Measurements from ENCODE around the gene GRIA4.

DNA sequence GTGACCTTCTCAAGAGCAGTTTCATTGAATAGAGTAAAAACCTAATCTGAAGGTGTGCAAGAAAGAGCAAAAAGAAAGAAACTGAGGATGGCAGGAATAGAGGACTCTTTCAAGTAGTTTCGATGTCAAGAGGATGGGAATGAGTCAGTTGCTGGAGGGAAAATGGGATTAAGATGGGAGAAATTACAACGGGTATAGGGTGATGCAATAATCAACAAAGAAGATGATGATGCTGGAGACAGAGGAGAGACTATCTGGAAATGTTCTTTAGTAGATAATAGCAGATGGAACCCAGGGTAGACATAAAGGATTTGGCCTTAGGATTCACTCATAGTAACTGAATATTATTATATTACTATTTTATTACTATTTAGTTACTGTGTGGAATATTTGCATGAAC is 189.4 kb downstream of the GRIA4 start:
- TF ChIP-seq POLR2A (IDR thresholded peaks at IDR 0.05) (no peak), EP300 (IDR thresholded peaks at IDR 0.05) (no peak), POLR2AphosphoS5 (IDR thresholded peaks at IDR 0.05) (no peak)
- TF ChIP-seq, protein P1, sequence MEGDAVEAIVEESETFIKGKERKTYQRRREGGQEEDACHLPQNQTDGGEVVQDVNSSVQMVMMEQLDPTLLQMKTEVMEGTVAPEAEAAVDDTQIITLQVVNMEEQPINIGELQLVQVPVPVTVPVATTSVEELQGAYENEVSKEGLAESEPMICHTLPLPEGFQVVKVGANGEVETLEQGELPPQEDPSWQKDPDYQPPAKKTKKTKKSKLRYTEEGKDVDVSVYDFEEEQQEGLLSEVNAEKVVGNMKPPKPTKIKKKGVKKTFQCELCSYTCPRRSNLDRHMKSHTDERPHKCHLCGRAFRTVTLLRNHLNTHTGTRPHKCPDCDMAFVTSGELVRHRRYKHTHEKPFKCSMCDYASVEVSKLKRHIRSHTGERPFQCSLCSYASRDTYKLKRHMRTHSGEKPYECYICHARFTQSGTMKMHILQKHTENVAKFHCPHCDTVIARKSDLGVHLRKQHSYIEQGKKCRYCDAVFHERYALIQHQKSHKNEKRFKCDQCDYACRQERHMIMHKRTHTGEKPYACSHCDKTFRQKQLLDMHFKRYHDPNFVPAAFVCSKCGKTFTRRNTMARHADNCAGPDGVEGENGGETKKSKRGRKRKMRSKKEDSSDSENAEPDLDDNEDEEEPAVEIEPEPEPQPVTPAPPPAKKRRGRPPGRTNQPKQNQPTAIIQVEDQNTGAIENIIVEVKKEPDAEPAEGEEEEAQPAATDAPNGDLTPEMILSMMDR (IDR thresholded peaks at IDR 0.05) = no peak

All from upper lobe of left lung (tissue), 4 donors.